K562 (cell line): Measurements from ENCODE around the gene ACSL6.

ENCODE experiments used
- CTCF ChIP-seq, 3 experiments: IDR thresholded peaks in 2 of 3; conservative IDR thresholded peaks in 1 of 3; 2 replicates each; pipeline ENCODE4 v1.5.1; 2011 to 2012; ENCODE audit warnings: low read length in 3 of 3, mild to moderate bottlenecking in 3 of 3, control low read depth in 2 of 3, improper control_type of control experiment in 1 of 3, inconsistent platforms in 1 of 3, low read depth in 1 of 3, mixed read lengths in 1 of 3, moderate library complexity in 1 of 3; ENCODE audit not compliant: insufficient read depth in 2 of 3
- EHMT2 ChIP-seq: fragments of 450-650 bp; IDR thresholded peaks from 2 replicates; pipeline ENCODE4 v1.6.1; 2018; ENCODE audit warnings: antibody characterized with exemption
- ESRRA ChIP-seq: fragments of 450-650 bp; IDR thresholded peaks from 2 replicates; pipeline ENCODE4 v1.6.1; 2014; ENCODE audit warnings: low read depth, mild to moderate bottlenecking, moderate library complexity, borderline replicate concordance
- POLR2AphosphoS5 ChIP-seq: IDR thresholded peaks from 2 replicates; pipeline ENCODE4 v1.6.1; 2011; ENCODE audit warnings: mild to moderate bottlenecking, low read depth, low read length, moderate library complexity; ENCODE audit not compliant: control insufficient read depth, insufficient read depth
- TARDBP ChIP-seq: fragments of 450-650 bp; IDR thresholded peaks from 2 replicates; pipeline ENCODE4 v1.6.1; 2016
- ZNF324 ChIP-seq: fragments of 250-450 bp; sonication (Bioruptor Pico); IDR thresholded peaks from 2 replicates; pipeline ENCODE4 v1.4.0; 2020; ENCODE audit warnings: mild to moderate bottlenecking

DNA sequence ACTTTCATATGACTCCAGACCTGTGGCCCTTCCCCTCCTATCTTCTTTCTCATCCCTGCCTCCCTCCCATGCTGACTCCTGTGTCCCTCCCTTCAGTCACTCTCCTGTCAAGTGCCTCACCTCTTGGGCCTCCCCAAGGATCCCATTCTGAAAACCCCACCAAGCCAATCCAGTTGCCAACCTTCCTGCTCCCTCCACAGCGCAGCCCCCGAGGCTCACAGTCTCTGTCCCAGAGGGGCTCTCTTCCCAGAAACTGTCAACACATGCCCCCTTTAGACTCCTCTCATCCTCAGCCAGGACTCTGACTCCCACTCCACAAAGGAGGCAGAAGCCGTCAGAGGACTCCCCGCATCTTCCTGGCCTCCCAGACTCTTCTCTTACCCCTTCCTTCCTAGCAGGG is 30.8 kb downstream of the ACSL6 start:
- TF ChIP-seq ZNF324 (CRISPR knock-in tag) (no peak), POLR2AphosphoS5 (no peak), EHMT2 (no peak), TARDBP (no peak), CTCF (IDR thresholded peaks at IDR 0.05 in 2 of 3, conservative IDR thresholded peaks at IDR 0.05 in 1 of 3; ENCODE audit: insufficient read depth in 2 of 3, low read depth in 1 of 3, low read length in 3 of 3) (no peak), ESRRA (no peak)
